GM19372 (cell line): ENCODE data around the gene IL1RAPL2.

Experiments used
- ATAC-seq: cut with Tn5 transposase; IDR thresholded peaks from one replicate; pipeline ENCODE4 v1.9.1; 2021; ENCODE audit warnings: mild to moderate bottlenecking, low read depth, moderate library complexity; ENCODE audit not compliant: unreplicated experiment

IL1RAPL2 gene

DNA sequence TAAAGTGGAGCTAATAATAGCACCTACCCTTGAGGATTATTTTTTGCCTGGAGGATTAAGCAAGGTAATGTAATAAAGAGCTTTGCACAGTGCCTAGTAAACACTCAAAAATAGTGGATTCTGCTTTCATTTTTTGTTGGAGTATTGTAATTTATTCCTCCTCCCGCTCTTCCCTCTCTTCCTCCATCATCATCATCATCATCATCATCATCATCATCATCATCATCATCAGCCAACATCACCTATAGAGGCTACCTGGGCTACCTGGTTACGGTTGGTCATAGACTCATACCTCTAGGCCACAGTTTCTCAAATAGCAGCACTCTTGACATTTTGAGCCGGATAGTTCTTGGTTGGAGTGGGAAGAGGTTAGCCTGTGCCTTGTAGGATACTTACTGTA is 781.4 kb downstream of the IL1RAPL2 start:
- ATAC-seq, result no peak

DNA sequence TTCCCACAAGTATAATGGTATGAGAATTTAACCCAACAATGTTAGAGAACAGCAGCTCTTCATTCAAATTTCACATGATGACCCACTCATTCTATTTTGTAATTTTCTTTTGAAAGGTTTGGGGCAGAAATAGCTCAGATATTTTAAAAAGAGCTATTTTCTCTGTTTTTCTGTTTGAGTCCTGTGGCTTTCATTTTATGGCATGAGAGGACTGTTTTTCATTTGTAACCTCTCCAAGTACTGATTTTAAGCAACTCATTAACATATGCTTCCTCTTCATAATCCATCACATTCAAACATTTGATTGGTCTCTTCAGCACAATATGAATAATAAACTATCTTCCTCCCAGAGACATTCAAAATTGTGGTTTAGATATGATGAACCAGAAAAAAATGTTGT is 783.5 kb downstream of the IL1RAPL2 start:
- ATAC-seq, result no peak

- no peak for ATAC-seq
Observed at GRCh38 chrX:105375816-105376215, 809.8 kb downstream of the IL1RAPL2 start.

DNA sequence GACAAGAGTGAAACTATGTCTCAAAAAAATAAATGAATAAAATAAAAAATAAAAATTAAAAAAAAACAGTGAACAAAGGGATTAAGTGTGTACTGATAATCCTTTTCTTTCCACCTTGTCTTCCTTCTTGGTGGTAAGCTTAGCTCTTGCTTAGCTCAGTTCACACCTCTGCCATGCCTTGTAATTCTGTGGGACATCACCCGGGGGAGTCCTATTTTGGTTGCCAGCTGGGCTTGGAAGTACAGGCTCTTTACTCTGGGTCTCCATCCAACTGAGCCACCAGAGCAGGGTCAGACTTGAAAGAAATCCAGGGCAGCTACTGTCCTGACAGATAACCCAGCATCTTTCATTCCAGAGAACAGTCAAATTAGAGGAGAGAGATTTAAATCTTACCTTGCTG is 858.7 kb downstream of the IL1RAPL2 start:
- ATAC-seq, result no peak

DNA sequence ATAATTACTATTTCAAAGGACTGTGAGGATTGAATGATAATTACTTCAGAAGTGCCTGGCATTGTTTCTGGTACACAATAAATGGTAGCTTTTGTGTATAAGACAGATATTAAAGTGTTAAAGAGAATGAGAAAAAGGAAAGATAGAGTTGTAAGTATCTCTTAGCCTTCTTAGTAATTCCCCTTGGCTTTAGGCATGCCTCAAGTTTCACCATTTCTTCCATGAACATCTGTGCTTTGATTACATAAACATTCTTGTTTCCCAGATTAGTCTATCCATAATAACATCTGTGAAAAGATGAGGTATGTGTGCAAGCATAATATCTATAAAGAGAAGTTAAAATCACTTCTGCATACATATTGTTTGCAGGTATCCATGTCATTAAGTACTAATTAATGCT is 885.4 kb downstream of the IL1RAPL2 start:
- no peak for ATAC-seq

DNA sequence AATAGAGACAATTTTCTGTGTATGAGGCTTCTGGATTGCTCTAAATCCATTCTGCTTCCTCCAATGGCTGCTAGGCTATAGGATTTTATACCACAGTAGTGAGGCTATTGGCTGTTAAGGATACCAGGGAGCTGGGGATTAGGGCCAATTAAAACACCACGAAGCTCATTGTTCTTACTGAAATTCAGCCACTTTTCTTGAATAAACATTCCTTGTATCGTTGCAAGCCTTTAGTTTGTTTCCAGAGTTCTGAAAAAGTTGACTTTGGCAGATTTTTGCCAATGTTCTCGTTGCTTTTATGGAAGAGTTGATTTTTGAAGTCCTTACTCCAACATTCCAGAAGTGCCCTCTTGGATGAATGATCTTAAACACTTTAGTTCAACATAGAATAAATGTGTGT is 892.8 kb downstream of the IL1RAPL2 start:
- ATAC-seq, result no peak

GRCh38 chrX:105460376-105460775 is 894.4 kb downstream of the IL1RAPL2 start:
- ATAC-seq, result no peak

- no peak for ATAC-seq
Observed at GRCh38 chrX:105461016-105461415, 895.0 kb downstream of the IL1RAPL2 start.

GRCh38 chrX:105462186-105462585 is 896.2 kb downstream of the IL1RAPL2 start:
- no peak for ATAC-seq

GRCh38 chrX:105463473-105463872 is 897.5 kb downstream of the IL1RAPL2 start:
- no peak for ATAC-seq

GRCh38 chrX:105464618-105465017 is 898.6 kb downstream of the IL1RAPL2 start:
- no peak for ATAC-seq

DNA sequence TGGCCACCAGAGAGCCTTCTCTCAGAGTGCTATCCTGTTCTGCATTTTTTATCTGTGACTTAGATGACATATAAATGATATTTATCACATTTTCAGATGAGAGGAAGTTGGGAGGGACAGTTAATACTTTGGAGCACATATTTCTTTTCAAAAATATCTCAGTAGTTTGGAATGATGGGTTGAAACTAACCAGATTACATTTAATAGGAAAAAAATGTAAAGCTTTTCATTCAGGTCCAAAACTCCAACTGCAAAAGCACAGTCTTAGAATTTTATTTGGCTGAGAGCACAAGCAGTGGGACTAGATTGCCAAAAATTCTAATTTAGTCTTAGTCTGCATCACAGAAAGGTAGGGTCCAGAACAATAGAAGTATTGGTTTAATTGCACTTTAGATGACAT is 902.7 kb downstream of the IL1RAPL2 start:
- no peak for ATAC-seq

GRCh38 chrX:105471597-105471996 is 905.6 kb downstream of the IL1RAPL2 start:
- ATAC-seq, result no peak

GRCh38 chrX:105475801-105476200 is 909.8 kb downstream of the IL1RAPL2 start:
- ATAC-seq, result no peak

DNA sequence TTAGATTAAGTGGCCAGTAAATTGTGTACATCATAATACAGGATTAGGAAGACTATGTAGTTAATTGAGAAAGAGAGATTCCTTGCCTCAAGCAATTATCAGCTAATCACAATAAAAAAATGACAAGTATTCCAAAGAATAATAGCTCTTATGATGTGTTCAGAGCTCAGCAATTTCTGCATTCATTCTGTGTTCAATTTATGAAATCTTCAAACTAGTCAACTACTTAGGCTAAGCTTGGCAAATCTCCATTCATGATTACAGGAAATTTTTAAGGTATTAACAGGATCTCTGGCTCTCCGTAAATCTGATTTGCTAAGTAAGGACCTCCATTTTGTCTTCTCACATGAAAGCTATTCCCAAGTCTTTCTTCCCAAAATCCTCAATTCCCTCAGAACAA is 911.4 kb downstream of the IL1RAPL2 start:
- no peak for ATAC-seq

DNA sequence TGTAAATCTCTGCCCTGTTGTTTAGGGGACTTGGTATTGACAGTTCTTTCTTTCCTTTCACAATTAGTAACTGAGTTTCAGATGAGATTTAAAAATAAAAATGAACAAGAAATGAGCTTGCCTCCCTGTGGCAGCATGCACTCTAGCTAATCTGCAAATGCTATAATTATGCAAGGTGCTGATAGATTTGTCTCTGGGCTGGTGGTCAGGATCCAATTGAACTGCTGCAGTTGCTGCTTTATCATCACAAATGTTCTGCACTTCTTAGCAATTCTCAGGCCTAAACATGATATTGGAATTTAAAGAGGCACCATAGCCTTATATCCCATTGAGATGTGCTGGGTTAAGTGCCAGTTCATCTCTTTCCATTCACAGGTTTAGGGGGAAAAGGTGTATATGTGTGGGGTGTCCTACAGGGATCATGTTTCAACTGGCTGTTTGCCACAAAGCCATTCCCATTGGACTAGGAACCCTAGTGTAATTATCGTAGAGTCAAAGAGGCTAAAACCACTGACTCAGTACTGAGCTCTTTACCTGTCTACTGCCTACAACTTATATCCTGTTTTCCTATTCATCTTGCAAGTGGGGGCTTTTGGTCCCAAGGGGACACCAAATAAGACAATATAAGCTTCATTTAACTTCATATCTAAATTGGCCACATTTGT is 914.8 kb downstream of the IL1RAPL2 start:
- ATAC-seq, result no peak

DNA sequence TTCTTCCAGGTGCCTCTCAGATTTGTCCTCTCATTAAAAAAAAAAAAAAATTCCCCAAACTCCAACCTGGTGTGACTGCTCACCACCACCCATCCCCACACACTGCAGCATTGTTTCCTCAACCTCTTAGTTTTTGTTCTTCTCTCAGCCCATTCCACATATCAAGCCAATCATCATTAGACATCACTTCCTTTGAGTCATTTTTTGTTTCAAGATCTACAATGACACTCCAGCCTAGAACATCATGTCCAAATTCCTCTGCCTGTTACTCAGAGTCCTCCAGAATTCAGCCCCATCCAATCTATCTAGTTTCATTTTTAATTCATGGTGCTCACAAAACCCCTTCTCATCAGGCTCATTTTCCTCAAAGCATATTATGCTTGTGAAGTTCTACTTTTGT is 917.0 kb downstream of the IL1RAPL2 start:
- no peak for ATAC-seq

GRCh38 chrX:105488716-105489115 is 922.7 kb downstream of the IL1RAPL2 start:
- ATAC-seq, result no peak

GRCh38 chrX:105495376-105495775 is 929.4 kb downstream of the IL1RAPL2 start:
- ATAC-seq, result no peak

DNA sequence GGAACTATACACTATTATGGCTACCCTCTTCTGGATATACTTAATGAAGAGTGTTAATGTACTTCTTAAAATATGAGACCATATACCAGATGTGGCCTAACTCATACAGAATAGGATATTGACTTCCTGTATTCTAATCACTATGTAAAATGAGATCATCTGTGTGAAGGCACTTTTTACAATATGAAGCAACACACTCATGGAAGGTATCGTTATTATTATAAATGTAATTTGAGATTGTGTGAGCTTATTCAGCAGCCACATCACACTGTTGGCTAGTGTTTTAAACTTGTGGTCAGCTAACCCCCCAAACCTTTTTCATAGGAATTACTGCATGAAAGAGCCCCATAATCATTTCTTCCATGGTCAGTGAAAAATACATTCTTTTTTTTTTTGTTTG is 936.3 kb downstream of the IL1RAPL2 start:
- no peak for ATAC-seq

- ATAC-seq, result no peak
Observed at GRCh38 chrX:105515561-105515960, 949.6 kb downstream of the IL1RAPL2 start.

DNA sequence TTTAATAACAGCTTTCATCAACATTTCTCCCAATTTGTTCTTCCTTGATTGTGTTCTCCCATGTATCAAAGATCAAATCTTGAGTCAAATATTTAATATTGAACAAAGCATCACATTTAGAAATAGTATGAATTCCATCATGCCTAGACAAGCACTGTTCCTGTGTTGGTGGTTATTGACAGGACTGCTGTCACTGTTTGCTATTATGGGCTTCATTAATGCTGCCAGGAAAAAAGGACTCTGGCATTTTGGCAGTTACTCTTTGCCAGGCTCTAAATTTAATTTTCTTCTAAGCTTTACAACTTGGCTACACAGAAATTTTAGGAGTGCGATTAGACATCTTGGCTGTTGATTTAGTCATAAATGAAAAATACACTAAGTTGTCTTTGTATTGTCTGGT is 960.4 kb downstream of the IL1RAPL2 start:
- ATAC-seq, result no peak

GRCh38 chrX:105527759-105528158 is 961.8 kb downstream of the IL1RAPL2 start:
- ATAC-seq, result no peak
